GM20000 (cell line): ENCODE results near the gene GAREM1.

Experiments
- DNase-seq: peaks from one replicate; pipeline ENCODE4 v3.0.0; 2012; ENCODE audit warnings: low spot score
- CTCF ChIP-seq: IDR thresholded peaks from 2 replicates; pipeline ENCODE4 v1.5.1; 2012; ENCODE audit warnings: mild to moderate bottlenecking, control low read depth; ENCODE audit errors: extremely low read depth, missing control alignments

Gene GAREM1

GRCh38 chr18:32435631-32436500 lies 34.8 kb downstream of the GAREM1 start:
- TF ChIP-seq CTCF: no peak
- no peak for DNase-seq

- DNase-seq: no peak
- TF ChIP-seq CTCF: no peak
Observed at GRCh38 chr18:32431753-32432152, 38.9 kb downstream of the GAREM1 start.

- DNase-seq: no peak
Observed at GRCh38 chr18:32429402-32429801, 41.3 kb downstream of the GAREM1 start.

GRCh38 chr18:32427084-32427900 lies 43.4 kb downstream of the GAREM1 start:
- no peak for TF ChIP-seq CTCF
- no peak for DNase-seq

More at GRCh38 chr18:32429402-32429801, 41.3 kb downstream of the GAREM1 start:
- no peak for TF ChIP-seq CTCF

- DNase-seq: no peak
- no peak for TF ChIP-seq CTCF
Observed at GRCh38 chr18:32425466-32425865, 45.2 kb downstream of the GAREM1 start.

- no peak for DNase-seq
Observed at GRCh38 chr18:32424696-32425095, 46.0 kb downstream of the GAREM1 start.

More at GRCh38 chr18:32424696-32425095, 46.0 kb downstream of the GAREM1 start:
- TF ChIP-seq CTCF: no peak
